HG02763 (cell line): ENCODE measurements around the gene SSNA1.
"Not testable (repeated sequence)": the region's sequence is repeated elsewhere in the genome, so short reads cannot be mapped to it uniquely, and the experiment has no call there.

Source experiments
- ATAC-seq: cut with Tn5 transposase; IDR thresholded peaks from one replicate; pipeline ENCODE4 v1.9.1; 2021; ENCODE audit warnings: mild to moderate bottlenecking, moderate library complexity; ENCODE audit not compliant: unreplicated experiment

The SSNA1 gene

DNA sequence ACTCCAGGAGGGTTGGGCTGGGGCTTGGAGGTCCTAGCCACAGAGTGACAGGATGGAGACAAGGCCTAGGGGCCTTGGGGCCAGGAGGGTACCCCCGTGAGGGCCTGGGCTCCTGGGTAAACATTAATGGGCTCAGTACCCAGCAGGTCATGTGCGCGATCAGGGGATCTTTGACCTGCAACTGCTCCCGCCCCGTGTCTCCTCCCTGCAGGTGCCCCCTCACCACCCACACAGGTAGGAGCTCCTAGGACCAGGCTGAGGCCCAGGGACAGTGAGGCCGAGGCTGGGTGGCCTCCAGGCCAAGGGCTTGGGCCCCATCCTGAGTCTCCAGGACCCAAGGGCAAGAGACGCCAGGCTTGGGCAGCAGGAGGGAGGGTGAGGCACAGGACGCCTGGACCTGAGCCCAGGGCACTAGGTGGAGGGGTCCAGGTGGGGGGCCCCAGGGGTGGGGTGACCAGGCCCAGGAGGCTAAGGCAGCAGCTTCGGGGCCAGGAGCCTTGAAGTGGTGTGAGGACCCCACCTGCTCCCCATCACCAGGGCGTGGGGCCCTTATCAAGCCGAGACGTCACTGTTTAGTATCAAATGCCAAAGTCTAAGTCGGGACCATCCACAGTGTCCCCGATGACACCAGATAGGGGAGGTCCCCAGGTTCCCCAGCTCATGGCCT is 42.4 kb downstream of the SSNA1 start, which contains the start of gene SLC34A3:
Gene SLC34A3 (plus strand): TSS at position 197 of the 667 bp plus-strand sequence. CDS start 802 bp downstream, outside the sequence.
- no peak for ATAC-seq

DNA sequence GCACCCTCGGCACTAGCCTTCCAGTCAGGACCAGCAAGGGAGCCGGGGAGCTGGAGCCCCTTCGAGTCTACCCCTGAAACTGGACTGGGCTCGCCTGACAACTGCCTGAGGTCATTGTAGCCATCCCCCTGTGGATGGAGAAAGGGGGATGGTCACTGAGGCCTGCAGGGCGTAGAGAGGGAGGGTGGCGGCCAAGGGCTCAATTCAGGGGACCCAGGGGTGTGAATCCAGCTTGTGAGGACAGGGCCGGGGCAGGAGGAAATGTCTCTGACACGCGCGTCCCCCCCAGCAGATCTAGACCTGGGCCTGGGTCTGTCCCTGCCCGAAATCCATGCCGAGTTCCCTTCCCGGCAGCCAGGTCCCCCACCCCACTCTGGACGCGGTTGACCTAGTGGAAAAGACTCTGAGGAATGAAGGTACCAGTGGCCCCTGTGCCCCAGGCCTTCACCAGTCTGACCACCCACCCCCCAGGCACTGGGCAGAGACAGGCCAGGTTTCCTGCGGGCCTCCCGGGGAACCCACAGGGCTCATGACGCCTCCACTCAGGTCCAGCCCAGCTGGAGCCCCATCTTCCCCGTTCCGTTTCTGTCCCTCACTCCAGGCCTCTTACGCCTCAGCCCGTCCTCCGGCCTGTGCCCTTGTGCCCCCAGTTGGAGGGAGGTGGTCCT is 43.0 kb downstream of the SSNA1 start:
- ATAC-seq, result no peak

DNA sequence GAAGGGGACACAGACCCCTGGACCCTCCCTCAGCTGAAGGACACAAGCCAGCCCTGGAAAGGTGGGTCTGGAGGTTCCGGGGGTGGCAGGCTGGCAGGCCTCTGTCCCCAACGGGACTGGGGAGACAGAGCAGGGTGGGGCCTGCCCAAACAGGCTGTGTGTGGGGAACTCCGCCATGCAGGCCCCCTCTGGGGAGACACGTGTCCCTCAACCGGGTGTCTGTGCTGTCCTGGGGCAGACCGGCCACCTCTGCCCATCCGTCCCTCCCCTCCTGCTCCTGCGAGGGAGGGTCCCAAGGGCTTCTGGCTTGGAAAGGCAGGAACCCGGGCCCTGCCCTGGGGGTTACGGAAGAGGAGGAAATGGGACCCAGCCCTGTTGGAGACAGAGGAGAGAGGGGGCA is 43.6 kb downstream of the SSNA1 start:
- no peak for ATAC-seq

DNA sequence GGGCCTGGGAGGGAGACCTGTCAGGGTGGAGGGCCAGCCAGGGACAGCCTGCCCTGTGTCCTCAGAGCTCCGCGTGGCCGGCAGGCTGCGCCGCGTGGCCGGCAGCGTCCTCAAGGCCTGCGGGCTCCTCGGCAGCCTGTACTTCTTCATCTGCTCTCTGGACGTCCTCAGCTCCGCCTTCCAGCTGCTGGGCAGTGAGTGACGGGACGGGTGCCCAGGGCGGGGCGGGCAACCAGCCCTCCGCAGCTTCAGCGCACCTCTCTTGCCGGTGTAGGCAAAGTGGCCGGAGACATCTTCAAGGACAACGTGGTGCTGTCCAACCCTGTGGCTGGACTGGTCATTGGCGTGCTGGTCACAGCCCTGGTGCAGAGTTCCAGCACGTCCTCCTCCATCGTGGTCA is 44.0 kb downstream of the SSNA1 start:
- ATAC-seq, result no peak

DNA sequence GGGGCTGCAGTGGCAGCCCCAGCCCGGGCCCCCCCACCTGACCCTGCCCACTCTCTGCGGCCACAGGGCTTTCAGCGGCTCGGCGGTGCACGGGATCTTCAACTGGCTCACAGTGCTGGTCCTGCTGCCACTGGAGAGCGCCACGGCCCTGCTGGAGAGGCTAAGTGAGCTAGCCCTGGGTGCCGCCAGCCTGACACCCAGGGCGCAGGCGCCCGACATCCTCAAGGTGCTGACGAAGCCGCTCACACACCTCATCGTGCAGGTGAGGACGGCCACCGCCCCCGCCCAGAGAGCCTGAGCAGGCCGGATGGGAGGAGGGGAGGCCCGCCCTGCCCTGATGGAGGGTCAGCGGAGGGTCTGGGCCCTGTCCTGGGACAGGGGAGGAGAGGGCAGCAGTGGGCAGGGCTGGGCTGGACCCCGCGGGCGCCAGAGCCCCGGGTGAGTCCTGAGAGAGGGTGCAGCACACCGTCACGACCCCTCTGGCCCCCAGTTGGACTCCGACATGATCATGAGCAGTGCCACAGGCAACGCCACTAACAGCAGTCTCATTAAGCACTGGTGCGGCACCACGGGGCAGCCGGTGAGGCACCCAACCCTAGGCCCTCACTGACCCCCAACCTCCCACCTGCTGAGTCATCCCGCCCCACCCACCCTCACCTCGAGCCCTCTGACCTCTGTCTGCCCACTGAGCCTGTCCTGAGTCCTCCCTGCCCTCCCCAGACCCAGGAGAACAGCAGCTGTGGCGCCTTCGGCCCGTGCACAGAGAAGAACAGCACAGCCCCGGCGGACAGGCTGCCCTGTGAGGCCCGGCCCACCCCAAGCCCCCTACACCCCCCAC is 44.9 kb downstream of the SSNA1 start:
- no peak for ATAC-seq

DNA sequence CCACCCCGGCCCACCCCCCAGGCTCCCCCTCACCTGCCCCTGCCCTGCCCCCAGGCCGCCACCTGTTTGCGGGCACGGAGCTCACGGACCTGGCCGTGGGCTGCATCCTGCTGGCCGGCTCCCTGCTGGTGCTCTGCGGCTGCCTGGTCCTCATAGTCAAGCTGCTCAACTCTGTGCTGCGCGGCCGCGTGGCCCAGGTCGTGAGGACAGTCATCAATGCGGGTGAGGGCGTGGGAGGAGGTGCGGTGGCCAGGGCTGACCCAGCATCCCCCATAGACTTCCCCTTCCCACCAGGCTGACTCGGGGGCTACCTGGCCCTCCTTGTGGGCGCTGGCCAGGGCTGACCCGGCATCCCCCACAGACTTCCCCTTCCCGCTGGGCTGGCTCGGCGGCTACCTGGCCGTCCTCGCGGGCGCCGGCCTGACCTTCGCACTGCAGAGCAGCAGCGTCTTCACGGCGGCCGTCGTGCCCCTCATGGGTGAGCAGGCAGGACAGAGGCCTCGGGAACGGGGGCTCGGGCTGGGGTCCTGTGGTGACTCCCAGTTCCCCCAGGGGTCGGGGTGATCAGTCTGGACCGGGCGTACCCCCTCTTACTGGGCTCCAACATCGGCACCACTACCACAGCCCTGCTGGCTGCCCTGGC is 45.7 kb downstream of the SSNA1 start:
- no peak for ATAC-seq

DNA sequence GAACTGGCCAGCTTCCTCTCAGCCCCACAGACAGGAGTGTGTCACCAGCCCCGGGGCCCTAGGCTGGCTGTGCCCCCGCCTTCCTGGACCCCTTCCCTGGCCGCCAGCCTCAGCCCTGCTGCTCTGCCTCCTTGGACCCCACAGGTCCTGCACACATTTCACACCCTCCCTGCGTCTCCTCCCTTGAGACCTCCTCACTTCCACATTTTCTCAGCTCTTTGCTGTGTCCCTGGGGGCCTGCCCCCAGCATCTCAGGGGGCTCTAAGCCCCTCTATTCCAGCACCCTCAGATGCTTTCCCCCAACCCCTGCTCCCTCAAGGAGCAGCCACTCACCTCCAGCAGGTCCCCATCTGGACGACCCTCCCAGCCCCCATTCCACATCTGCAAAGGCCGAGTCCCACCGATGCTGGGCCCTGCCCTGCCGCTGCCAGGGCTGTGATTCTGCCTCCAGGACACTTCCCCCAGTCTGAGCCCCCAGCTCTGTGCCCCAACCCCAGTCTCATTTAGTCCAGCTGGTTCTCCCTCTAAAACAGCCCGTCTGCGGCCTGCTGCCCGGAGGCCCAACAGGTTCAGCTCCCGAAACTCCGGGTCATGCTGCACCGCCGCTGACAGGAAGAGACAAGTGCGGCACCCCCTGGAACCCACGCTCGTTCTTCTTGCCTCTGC is 46.4 kb downstream of the SSNA1 start:
- ATAC-seq, result no peak

DNA sequence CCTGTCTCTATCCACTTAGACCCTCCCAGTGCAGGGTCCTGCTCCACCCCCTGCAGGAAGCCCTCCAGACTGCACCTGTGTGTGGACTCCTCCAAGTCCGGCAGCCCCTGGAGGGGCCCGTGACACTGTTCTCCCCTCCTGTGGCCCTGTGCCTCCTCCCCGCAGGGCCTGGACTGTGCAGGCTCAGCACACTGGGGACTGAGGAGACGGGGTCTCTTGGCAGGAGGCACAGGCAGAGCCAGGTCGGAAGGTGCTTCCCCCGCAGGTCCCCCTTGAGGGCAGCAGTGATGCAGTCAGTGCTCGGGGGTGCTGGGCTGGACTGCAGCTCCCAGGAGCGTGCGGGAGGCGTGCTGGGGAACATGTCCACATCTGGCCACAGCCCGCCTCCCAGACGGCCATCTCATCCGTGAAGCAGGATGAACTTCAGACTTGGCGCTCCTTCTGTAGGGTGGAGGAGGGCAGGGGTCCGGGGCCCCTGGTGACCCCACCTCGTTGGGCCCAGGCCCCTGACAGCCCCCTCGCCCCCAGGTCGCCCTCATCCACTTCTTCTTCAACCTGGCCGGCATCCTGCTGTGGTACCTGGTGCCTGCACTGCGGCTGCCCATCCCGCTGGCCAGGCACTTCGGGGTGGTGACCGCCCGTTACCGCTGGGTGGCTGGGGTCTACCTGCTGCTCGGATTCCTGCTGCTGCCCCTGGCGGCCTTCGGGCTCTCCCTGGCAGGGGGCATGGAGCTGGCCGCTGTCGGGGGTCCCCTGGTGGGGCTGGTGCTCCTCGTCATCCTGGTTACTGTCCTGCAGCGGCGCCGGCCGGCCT is 47.2 kb downstream of the SSNA1 start:
- no peak for ATAC-seq

DNA sequence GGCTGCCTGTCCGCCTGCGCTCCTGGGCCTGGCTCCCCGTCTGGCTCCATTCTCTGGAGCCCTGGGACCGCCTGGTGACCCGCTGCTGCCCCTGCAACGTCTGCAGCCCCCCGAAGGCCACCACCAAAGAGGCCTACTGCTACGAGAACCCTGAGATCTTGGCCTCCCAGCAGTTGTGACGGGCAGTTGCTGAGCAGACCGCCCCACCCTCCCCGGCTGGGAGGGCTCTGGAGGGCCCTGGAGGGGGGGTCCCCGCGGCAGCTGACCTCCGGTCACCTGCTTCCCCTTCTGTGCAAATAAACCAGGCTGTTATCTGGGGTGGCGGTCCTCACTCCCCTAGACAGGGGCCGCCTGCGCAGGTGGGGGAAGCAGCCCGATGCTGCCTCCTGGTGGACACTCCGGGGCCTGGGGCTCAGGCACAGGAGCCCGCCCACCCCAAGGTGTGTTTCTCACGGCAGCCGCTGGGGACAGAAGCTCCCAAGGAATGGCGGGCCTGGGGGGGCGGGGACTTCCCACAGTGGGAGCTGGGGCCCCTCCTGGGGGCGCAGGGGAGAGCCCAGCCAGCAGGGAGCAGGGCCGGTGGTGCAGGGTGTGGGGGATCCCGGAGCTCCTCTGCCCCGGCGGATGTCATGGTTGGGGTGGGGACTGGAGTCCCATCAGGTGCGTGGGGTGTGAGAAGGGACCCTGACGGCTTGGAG is 47.9 kb downstream of the SSNA1 start:
- no peak for ATAC-seq

DNA sequence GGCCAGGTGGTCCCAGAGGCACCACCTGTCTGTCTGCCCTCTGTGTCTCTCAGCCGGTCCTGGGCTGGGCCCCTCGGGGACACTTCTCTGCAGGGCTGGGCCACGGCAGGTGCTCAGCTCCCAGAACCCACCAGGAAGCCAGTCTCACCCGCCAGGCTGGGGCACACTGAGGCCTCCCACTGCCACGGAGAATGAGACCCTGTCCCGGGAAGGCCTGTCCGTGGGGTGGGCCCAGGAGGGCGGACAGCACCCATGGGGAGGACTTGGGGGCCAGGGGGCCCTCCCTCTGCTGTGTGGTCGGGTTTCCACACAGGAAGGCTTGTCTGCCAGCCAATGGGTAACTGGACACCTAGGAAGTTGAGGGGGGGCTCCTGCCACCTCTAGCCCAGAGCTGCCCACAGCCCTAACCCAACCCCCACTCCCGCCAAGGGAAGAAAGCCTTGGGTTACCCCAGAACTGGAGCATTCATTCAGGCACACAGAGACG is 48.5 kb downstream of the SSNA1 start:
- ATAC-seq, result no peak

DNA sequence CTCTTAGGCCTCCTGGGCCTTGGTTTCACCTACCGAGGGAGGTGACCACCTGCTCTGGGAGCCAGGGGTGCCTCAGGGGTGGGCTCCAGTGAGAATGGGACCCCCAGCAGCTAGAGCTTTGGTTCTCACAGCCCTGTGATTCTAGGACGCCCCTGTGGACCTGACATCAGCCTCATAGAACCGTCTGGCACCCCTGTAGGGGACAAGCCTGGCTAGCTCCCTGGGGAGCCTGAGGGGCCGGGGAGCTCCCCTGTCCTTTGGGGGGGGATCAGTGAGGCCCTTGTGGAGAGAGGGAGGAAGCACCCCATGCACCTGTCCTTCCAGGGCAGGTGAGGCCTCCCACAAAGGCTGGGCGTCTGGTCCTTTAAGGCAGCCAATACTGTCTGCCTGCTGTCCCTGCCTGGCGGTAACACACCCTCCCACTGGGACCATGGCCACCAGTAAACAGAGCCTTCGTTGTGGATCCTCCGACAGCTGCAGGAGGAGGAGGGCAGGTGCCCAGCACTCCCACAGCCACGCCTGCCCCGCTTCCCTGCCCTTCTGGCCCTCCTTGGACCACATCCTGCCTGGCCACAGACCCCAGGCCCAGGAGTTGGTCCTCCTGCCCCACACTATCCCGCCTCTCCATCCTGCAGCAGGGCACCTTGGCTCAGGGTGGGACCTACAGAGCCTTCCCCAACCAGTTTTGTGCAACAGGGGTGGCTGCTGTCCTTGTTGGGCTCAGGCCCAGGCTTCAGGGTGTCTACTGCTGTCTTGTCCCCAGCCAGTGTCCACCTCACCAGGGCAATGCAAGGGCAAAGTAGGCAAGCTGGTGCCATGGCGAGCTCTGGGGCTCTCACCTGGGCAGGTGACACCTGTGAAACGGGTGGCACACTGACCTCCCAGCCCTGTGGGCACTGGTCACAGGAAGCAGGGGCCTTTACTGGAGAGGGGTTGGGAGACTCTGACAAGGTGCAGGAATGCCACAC is 49.6 kb downstream of the SSNA1 start:
- no peak for ATAC-seq

DNA sequence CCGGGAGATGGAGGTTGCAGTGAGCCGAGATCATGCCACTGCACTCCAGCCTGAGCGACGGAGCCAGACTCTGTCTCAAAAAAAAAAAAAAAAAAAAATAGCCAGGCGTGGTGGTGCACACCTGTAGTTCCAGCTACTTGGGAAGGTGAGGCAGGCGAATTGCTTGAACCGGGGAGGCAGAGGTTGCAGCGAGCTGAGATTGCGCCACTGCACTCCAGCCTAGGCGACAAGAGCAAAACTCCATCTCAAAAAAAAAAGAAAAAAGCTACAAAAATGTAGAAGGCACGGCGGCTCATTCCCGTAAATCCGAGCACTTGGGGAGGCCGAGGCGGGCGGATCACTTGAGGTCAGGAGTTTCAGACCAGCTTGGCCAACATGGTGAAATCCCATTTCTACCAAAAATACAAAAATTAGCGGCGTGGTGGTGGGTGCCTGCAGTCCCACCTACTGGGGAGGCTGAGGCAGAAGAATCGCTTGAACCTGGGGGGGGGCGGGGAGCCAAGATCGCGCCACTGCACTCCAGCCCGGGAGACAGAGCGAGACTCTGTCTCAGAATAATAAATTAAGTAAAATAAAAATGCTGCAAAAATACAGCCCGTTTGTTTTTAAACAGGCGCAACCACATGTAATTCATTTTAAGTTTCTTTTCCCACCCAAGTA is 51.2 kb downstream of the SSNA1 start:
- not testable (repeated sequence) for ATAC-seq
